ENCODE measurements around the gene CDHR3.

Gene CDHR3

DNA sequence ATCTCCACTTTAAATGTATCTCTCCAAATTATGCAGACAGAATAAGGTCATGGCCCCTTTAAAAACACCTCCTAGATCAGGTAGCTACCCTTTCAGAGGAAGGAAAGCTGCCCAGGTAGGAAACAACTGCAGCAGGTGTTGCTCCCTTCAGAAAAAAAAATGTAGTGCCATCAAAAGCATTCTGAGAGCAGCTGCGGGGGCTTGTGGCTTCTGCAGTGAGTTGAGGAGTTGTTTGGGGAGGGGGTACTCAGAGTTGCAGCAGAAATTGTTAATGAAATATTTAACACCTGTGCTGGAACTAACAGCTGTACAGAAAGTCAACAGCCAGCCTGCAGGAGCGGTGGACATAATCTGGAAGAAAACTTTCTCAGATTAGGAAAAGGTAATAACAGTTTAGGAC lies 24.0 kb downstream of the CDHR3 start:
- no peak for TF ChIP-seq HOXC10 (CRISPR knock-in tag; IDR thresholded peaks at IDR 0.05)
- TF ChIP-seq, protein P1, sequence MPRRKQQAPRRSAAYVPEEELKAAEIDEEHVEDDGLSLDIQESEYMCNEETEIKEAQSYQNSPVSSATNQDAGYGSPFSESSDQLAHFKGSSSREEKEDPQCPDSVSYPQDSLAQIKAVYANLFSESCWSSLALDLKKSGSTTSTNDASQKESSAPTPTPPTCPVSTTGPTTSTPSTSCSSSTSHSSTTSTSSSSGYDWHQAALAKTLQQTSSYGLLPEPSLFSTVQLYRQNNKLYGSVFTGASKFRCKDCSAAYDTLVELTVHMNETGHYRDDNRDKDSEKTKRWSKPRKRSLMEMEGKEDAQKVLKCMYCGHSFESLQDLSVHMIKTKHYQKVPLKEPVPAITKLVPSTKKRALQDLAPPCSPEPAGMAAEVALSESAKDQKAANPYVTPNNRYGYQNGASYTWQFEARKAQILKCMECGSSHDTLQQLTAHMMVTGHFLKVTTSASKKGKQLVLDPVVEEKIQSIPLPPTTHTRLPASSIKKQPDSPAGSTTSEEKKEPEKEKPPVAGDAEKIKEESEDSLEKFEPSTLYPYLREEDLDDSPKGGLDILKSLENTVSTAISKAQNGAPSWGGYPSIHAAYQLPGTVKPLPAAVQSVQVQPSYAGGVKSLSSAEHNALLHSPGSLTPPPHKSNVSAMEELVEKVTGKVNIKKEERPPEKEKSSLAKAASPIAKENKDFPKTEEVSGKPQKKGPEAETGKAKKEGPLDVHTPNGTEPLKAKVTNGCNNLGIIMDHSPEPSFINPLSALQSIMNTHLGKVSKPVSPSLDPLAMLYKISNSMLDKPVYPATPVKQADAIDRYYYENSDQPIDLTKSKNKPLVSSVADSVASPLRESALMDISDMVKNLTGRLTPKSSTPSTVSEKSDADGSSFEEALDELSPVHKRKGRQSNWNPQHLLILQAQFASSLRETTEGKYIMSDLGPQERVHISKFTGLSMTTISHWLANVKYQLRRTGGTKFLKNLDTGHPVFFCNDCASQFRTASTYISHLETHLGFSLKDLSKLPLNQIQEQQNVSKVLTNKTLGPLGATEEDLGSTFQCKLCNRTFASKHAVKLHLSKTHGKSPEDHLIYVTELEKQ (tag by site-specific recombination; IDR thresholded peaks at IDR 0.05; ENCODE audit: borderline replicate concordance): no peak
- TF ChIP-seq ZNF837 (tag by site-specific recombination; IDR thresholded peaks at IDR 0.05): no peak
- no peak for TF ChIP-seq ZEB2 (tag by site-specific recombination; IDR thresholded peaks at IDR 0.05)
- TF ChIP-seq EGR2 (tag by site-specific recombination; IDR thresholded peaks at IDR 0.05; ENCODE audit: low read depth): no peak
- TF ChIP-seq, protein P2, sequence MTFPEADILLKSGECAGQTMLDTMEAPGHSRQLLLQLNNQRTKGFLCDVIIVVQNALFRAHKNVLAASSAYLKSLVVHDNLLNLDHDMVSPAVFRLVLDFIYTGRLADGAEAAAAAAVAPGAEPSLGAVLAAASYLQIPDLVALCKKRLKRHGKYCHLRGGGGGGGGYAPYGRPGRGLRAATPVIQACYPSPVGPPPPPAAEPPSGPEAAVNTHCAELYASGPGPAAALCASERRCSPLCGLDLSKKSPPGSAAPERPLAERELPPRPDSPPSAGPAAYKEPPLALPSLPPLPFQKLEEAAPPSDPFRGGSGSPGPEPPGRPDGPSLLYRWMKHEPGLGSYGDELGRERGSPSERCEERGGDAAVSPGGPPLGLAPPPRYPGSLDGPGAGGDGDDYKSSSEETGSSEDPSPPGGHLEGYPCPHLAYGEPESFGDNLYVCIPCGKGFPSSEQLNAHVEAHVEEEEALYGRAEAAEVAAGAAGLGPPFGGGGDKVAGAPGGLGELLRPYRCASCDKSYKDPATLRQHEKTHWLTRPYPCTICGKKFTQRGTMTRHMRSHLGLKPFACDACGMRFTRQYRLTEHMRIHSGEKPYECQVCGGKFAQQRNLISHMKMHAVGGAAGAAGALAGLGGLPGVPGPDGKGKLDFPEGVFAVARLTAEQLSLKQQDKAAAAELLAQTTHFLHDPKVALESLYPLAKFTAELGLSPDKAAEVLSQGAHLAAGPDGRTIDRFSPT (tag by site-specific recombination; IDR thresholded peaks at IDR 0.05): no peak
- no peak for TF ChIP-seq ZNF24 (tag by site-specific recombination; IDR thresholded peaks at IDR 0.05)
- TF ChIP-seq HOXA7 (CRISPR knock-in tag; IDR thresholded peaks at IDR 0.05; ENCODE audit: borderline replicate concordance): no peak
- no peak for TF ChIP-seq ZNF843 (tag by site-specific recombination; IDR thresholded peaks at IDR 0.05)
- TF ChIP-seq ZNF223 (tag by site-specific recombination; IDR thresholded peaks at IDR 0.05): no peak
- TF ChIP-seq REPIN1 (tag by site-specific recombination; IDR thresholded peaks at IDR 0.05; ENCODE audit: low read depth): no peak
- TF ChIP-seq ZNF423 (tag by site-specific recombination; IDR thresholded peaks at IDR 0.05): no peak
- no peak for TF ChIP-seq ZNF658 (tag by site-specific recombination; IDR thresholded peaks at IDR 0.05)
- no peak for TF ChIP-seq ZNF155 (tag by site-specific recombination; IDR thresholded peaks at IDR 0.05)
- TF ChIP-seq ZBTB48 (tag by site-specific recombination; IDR thresholded peaks at IDR 0.05): no peak
- TF ChIP-seq, protein P3, sequence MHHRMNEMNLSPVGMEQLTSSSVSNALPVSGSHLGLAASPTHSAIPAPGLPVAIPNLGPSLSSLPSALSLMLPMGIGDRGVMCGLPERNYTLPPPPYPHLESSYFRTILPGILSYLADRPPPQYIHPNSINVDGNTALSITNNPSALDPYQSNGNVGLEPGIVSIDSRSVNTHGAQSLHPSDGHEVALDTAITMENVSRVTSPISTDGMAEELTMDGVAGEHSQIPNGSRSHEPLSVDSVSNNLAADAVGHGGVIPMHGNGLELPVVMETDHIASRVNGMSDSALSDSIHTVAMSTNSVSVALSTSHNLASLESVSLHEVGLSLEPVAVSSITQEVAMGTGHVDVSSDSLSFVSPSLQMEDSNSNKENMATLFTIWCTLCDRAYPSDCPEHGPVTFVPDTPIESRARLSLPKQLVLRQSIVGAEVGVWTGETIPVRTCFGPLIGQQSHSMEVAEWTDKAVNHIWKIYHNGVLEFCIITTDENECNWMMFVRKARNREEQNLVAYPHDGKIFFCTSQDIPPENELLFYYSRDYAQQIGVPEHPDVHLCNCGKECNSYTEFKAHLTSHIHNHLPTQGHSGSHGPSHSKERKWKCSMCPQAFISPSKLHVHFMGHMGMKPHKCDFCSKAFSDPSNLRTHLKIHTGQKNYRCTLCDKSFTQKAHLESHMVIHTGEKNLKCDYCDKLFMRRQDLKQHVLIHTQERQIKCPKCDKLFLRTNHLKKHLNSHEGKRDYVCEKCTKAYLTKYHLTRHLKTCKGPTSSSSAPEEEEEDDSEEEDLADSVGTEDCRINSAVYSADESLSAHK (tag by site-specific recombination; IDR thresholded peaks at IDR 0.05): no peak
- TF ChIP-seq FEZF1 (tag by site-specific recombination; IDR thresholded peaks at IDR 0.05): no peak
- no peak for TF ChIP-seq TCF7L2 (IDR thresholded peaks at IDR 0.05; ENCODE audit: borderline replicate concordance, low read depth, low read length)
- no peak overlapping the region for H3K4me3 ChIP-seq (ENCODE audit: low read depth, low read length)
- ChIA-PET POLR2A (no interaction called here), CTCF (interaction anchor here (1.2 kb wide), 1 partner anchor 330 kb away, joined by 3 read pairs; no protein-coding TSS in a partner anchor)
- no peaks in the 10 kb centered on the region for H3K9me3 ChIP-seq (ENCODE audit: control insufficient read depth, insufficient read depth, low read depth, low read length)
- H3K4me1 ChIP-seq (ENCODE audit: control insufficient read depth, insufficient read depth, low read length): no peaks in the 10 kb centered on the region
- H3K27ac ChIP-seq (ENCODE audit: extremely low read depth, low read depth, low read length): no peak overlapping the region
- no peaks in the 10 kb centered on the region for H3K36me3 ChIP-seq (ENCODE audit: control insufficient read depth in 2 of 2, insufficient read depth in 1 of 2, low read length in 2 of 2)

DNA sequence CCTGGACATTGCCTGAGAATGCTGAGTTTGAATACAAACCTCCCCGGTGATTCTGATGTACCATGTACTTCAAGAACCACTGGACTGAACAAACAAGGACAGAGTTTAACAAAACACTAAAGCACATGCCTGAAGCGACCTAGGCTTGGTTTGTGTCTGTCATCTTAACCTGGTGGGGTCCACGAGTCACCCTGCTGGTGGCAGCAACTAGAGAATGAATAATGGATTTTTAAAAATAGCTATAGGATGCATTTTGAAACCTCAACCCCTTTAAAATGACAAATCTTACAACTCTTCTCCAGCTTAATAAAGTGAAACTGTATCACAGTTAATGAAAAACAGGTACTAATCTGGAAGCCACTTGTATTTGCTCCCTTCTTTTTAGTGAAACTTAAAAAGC lies 25.2 kb downstream of the CDHR3 start:
- H3K9me3 ChIP-seq (ENCODE audit: control insufficient read depth, insufficient read depth, low read depth, low read length): no peaks in the 10 kb centered on the region
- CTCF ChIA-PET: interaction anchor here (0.6 to 1.3 kb wide), 2 partner anchors 172 to 228 kb away, joined by 3 read pairs; no protein-coding TSS in a partner anchor
- no peaks in the 10 kb centered on the region for H3K36me3 ChIP-seq (ENCODE audit: control insufficient read depth in 2 of 2, insufficient read depth in 1 of 2, low read length in 2 of 2)
- TF ChIP-seq, protein P4, sequence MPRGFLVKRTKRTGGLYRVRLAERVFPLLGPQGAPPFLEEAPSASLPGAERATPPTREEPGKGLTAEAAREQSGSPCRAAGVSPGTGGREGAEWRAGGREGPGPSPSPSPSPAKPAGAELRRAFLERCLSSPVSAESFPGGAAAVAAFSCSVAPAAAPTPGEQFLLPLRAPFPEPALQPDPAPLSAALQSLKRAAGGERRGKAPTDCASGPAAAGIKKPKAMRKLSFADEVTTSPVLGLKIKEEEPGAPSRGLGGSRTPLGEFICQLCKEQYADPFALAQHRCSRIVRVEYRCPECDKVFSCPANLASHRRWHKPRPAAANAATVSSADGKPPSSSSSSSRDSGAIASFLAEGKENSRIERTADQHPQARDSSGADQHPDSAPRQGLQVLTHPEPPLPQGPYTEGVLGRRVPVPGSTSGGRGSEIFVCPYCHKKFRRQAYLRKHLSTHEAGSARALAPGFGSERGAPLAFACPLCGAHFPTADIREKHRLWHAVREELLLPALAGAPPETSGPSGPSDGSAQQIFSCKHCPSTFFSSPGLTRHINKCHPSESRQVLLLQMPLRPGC (tag by site-specific recombination; IDR thresholded peaks at IDR 0.05): no peak
- TF ChIP-seq GLIS1 (tag by site-specific recombination; IDR thresholded peaks at IDR 0.05): 0 out of 2 replicates have a peak, but pooled peaks have one; percentile 15
- no peak overlapping the region for H3K4me3 ChIP-seq (ENCODE audit: low read depth, low read length)
- POLR2A ChIA-PET: no interaction called here
- no peak overlapping the region for H3K27ac ChIP-seq (ENCODE audit: extremely low read depth, low read depth, low read length)
- no peaks in the 10 kb centered on the region for H3K4me1 ChIP-seq (ENCODE audit: control insufficient read depth, insufficient read depth, low read length)

Measured in HEK293 (cell line).